ENCODE results near the gene SPTBN4.

DNA sequence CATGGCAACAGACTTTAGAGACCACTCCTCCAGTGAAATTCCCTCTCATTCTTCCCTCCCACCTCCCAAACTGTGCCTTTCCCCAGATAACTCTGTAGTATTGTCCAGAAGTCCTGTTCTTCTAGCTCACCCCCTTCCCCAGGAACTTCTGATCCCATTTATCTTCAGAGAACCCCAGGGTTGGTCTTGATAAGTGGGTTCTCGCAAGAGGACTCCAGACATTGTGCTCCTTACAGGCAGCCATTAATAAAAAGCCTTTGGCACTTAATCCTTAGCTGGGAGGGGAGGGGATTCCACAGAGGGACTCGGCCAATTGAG, 136.2 kb downstream of the SPTBN4 start:
- no peak for TF ChIP-seq POLR2AphosphoS5 (IDR thresholded peaks at IDR 0.05)
- TF ChIP-seq, protein P1, sequence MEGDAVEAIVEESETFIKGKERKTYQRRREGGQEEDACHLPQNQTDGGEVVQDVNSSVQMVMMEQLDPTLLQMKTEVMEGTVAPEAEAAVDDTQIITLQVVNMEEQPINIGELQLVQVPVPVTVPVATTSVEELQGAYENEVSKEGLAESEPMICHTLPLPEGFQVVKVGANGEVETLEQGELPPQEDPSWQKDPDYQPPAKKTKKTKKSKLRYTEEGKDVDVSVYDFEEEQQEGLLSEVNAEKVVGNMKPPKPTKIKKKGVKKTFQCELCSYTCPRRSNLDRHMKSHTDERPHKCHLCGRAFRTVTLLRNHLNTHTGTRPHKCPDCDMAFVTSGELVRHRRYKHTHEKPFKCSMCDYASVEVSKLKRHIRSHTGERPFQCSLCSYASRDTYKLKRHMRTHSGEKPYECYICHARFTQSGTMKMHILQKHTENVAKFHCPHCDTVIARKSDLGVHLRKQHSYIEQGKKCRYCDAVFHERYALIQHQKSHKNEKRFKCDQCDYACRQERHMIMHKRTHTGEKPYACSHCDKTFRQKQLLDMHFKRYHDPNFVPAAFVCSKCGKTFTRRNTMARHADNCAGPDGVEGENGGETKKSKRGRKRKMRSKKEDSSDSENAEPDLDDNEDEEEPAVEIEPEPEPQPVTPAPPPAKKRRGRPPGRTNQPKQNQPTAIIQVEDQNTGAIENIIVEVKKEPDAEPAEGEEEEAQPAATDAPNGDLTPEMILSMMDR (IDR thresholded peaks at IDR 0.05; ENCODE audit: poor library complexity, severe bottlenecking) = no peak
- TF ChIP-seq TAF1 (IDR thresholded peaks at IDR 0.05; ENCODE audit: low read depth) = no peak

All from neural cell (in vitro differentiated cells).